WI38 (cell line): ENCODE measurements around the gene EGLN2.
"Not testable (repeated sequence)": the region's sequence is repeated elsewhere in the genome, so short reads cannot be mapped to it uniquely, and the experiment has no call there.

Experiments
- H3K4me3 ChIP-seq: 2 replicates; pipeline ENCODE4 v1.5.1; 2011; ENCODE audit warnings: low read depth, mild to moderate bottlenecking, control low read depth, low read length
- CTCF ChIP-seq: IDR thresholded peaks from 2 replicates; pipeline ENCODE4 v1.5.1; 2012; ENCODE audit warnings: low read depth, mild to moderate bottlenecking, control low read depth, low read length

Gene EGLN2

DNA sequence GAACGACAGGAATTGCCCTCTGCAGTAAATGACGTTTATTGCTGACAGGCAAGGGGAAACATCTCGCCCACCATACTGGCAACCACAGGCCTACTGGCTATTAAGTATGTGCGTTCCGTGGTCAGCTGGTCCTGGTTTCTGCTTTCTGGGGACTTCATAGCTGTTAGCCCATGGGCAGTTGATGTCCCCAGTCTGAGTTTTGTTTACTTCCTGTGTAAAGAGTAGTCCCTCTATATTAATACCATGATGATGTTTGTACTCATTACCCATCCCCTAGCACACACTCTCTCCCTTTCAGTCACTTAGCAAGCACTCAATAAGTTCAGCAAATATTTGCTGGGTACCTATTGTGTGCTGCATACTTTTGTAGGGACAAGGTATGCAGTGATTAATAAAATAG lies 30.1 kb upstream of the EGLN2 start:
- TF ChIP-seq CTCF: no peak
- no peak overlapping the region for H3K4me3 ChIP-seq

- not testable (repeated sequence) for H3K4me3 ChIP-seq
Observed at GRCh38 chr19:40771101-40771862, 27.7 kb upstream of the EGLN2 start.

DNA sequence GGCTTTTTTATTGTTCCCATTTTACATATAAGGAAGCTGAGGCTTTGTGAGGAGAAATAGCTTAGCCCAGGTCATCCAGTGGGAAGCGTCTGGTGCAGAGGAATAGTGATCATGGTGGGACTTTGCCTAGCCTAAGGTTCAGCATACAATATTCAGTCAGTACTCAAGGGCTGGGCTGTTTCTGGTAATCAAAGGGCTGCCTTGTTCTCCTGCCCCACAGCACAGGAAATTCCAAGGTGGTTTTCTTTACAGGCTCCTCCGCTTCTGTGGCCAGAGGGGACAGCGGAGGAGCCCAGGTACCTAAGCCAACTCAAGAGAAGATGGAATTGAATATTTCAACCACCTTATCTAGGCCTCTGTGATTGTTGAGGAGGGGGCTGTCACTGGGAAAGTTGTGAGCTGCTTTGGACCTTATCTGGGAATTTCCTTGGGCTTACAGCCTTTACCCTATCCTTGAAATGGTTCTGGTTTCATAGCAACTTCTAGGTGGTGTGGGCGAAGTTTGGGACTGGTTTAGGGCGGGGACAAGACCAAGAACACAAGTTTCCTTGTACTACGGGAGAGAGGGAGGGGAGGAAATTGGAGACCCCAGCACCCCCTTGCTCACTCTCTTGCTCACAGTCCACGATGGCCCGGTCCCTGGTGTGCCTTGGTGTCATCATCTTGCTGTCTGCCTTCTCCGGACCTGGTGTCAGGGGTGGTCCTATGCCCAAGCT lies 23.9 kb upstream of the EGLN2 start, which contains the start of gene MIA:
TSS of gene MIA (plus strand) at position 606 of the 716 bp plus-strand sequence. CDS start at position 628, 22 bp downstream.
- no peak for TF ChIP-seq CTCF
- H3K4me3 ChIP-seq: no peak within 1 kb of the TSS

GRCh38 chr19:40775632-40776022 lies 23.4 kb upstream of the EGLN2 start:
- H3K4me3 ChIP-seq: no peak overlapping the region
- no peak for TF ChIP-seq CTCF

DNA sequence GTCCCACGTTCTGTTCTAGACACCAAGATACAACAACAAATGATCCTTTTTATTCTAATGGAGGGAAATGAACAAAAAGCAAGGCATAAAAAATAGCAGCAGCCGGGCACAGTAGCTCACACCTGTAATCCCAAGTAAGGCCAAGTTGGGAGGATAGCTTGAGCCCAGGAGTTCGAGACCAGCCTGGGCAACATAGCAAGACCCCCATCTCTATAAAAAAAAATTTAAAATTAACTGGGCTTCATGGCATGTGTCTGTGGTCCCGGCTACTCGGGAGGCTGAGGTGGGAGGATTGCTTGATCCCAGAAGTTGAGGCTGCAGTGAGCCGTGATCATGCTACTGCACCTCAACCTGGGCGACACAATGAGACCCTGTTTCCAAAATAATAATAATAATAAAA lies 22.6 kb upstream of the EGLN2 start:
- no peak overlapping the region for H3K4me3 ChIP-seq
- TF ChIP-seq CTCF: no peak

GRCh38 chr19:40776932-40777644 lies 21.9 kb upstream of the EGLN2 start:
- H3K4me3 ChIP-seq: peak overlapping the region; percentile 76
- TF ChIP-seq CTCF: no peak

DNA sequence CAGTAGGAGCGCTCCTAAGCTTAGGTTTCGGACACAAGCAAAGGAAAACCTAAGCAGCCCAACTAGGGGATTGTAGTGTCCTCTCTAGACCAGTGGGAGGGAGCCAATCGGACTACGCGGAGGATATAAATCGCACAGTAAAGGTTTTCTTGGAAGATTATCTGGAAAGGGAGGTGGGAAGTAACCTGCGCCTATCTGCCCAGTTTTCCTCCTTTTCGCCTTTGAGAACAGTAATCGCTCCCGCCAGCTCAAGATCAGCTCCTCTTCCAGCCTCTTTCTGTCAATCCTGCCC lies 21.4 kb upstream of the EGLN2 start:
- no peak for TF ChIP-seq CTCF

More for the DNA sequence above, 21.4 kb upstream of the EGLN2 start:
- H3K4me3 ChIP-seq: peak overlapping the region; percentile 76
